Gastroesophageal sphincter (tissue), 4 donors: Measurements from ENCODE around the gene NFIA. TPM values are rescaled to one million over a fixed set of nuclear protein-coding genes. Genes with fewer than 3 reads are reported as not detected.

Experiments
- ATAC-seq: fragments of 150-250 bp; one replicate; pipeline ENCODE4 v1.9.1; 2016; ENCODE audit warnings: mild to moderate bottlenecking, moderate library complexity
- H3K27ac ChIP-seq, 4 donors: fragments of 200-600 bp; sonication (generic) in 3 of 4; 1 replicate in 3 of 4; 2 replicates in 1 of 4; pipeline ENCODE4 v1.5.1; 2016 to 2019
- H3K27me3 ChIP-seq: fragments of 200-600 bp; sonication (generic); one replicate; pipeline ENCODE4 v1.5.1; 2019
- H3K36me3 ChIP-seq, 2 donors: fragments of 200-600 bp; sonication (generic); one replicate each; pipeline ENCODE4 v1.5.1; 2019; ENCODE audit warnings: control low read depth in 1 of 2
- H3K4me1 ChIP-seq, 3 donors: fragments of 200-600 bp; sonication (generic); 1 replicate in 2 of 3; 2 replicates in 1 of 3; pipeline ENCODE4 v1.5.1; 2016 to 2019; ENCODE audit warnings: control low read depth in 2 of 3
- H3K4me3 ChIP-seq, 2 donors: fragments of 200-600 bp; sonication (generic); one replicate each; pipeline ENCODE4 v1.5.1; 2019; ENCODE audit warnings: mild to moderate bottlenecking in 1 of 2, moderate library complexity in 1 of 2
- H3K9me3 ChIP-seq, 3 donors: fragments of 200-600 bp; sonication (generic); one replicate each; pipeline ENCODE4 v1.5.1; 2017 to 2019; ENCODE audit warnings: control low read depth in 2 of 3
- CTCF ChIP-seq, 4 experiments: fragments of 200-600 bp in 2 of 4; fragments of 450-650 bp in 2 of 4; sonication (generic) in 1 of 4; IDR thresholded peaks; one replicate each; pipeline ENCODE4 v1.5.1; 2017 to 2019; ENCODE audit warnings: antibody characterized with exemption in 4 of 4, mild to moderate bottlenecking in 2 of 4, moderate library complexity in 2 of 4
- EP300 ChIP-seq: sonication (generic); formaldehyde crosslinking; IDR thresholded peaks from one replicate; pipeline ENCODE4 v1.6.1; 2017; ENCODE audit warnings: antibody characterized with exemption, mild to moderate bottlenecking
- POLR2A ChIP-seq, 2 donors: fragments of 450-650 bp; IDR thresholded peaks; one replicate each; pipeline ENCODE4 v1.6.1; 2017; ENCODE audit warnings: antibody characterized with exemption in 2 of 2, mild to moderate bottlenecking in 2 of 2, moderate library complexity in 1 of 2
- POLR2AphosphoS5 ChIP-seq: sonication (generic); formaldehyde crosslinking; IDR thresholded peaks from one replicate; pipeline ENCODE4 v1.6.1; 2017; ENCODE audit warnings: antibody characterized with exemption
- WGBS, 2 donors: methylation state at CpG; one replicate each; pipeline ENCODE4 v1.1.5; 2018; ENCODE audit warnings: low coverage in 1 of 2; 5-methylcytosine and 5-hydroxymethylcytosine counted together
- total RNA-seq, 4 donors: library from RNA; depleted of rRNA; stranded (reverse); fragments of >200 nt; gene quantifications; one replicate each; pipeline ENCODE4 v1.1.0, GENCODE V29; 2016

The NFIA gene
- total RNA-seq, 4 donors from 2014 or later, result 123 to 205 (median 149) TPM

GRCh38 chr1:61220536-61220935 lies 138.2 kb downstream of the NFIA start:
- no peak for TF ChIP-seq POLR2A (IDR thresholded peaks at IDR 0.05)
- no peak for TF ChIP-seq POLR2AphosphoS5
- TF ChIP-seq CTCF (IDR thresholded peaks at IDR 0.05), result no peak
- no peak for TF ChIP-seq EP300
- H3K4me3 ChIP-seq, result no peak overlapping the region
- H3K27ac ChIP-seq, result no peak overlapping the region
- H3K4me1 ChIP-seq, result peaks cover 5 to 85% (median 17%) of the 10 kb centered on the region in 3 donors
- ATAC-seq, result no peak
- H3K9me3 ChIP-seq, result no peaks in the 10 kb centered on the region
- no peaks in the 10 kb centered on the region for H3K36me3 ChIP-seq
- WGBS, 2 donors, result 49 to 50% methylated on average over 2 of the region's 2 CpGs
- H3K27me3 ChIP-seq, result no peaks in the 10 kb centered on the region

- no peaks in the 10 kb centered on the region for H3K9me3 ChIP-seq
- ATAC-seq, result peak; percentile 55
- no peak for TF ChIP-seq POLR2A (IDR thresholded peaks at IDR 0.05)
- TF ChIP-seq CTCF (IDR thresholded peaks at IDR 0.05), result no peak
- TF ChIP-seq POLR2AphosphoS5, result no peak
- TF ChIP-seq EP300, result no peak
Measured at GRCh38 chr1:61221642-61222041, 139.3 kb downstream of the NFIA start.

GRCh38 chr1:61222240-61222639 lies 139.9 kb downstream of the NFIA start:
- H3K4me1 ChIP-seq, result peaks cover 0 to 86% (median 17%) of the 10 kb centered on the region in 3 donors
- WGBS, 2 donors, result 46 to 64% methylated on average over 2 of the region's 2 CpGs
- no peaks in the 10 kb centered on the region for H3K9me3 ChIP-seq
- H3K36me3 ChIP-seq, result no peaks in the 10 kb centered on the region
- H3K27me3 ChIP-seq, result no peaks in the 10 kb centered on the region
- ATAC-seq, result no peak
- no peak overlapping the region for H3K4me3 ChIP-seq
- TF ChIP-seq CTCF (IDR thresholded peaks at IDR 0.05) (no peak), POLR2A (IDR thresholded peaks at IDR 0.05) (no peak), POLR2AphosphoS5 (no peak), EP300 (no peak)
- peak overlapping the region in 3 of 4 donors; percentile 17 to 42 (median 33) for H3K27ac ChIP-seq

More at GRCh38 chr1:61221642-61222041, 139.3 kb downstream of the NFIA start:
- Histone ChIP-seq H3K27ac (peak overlapping the region in 2 of 4 donors; percentile 33 to 42), H3K4me1 (peaks cover 0 to 85% (median 17%) of the 10 kb centered on the region in 3 donors), H3K36me3 (no peaks in the 10 kb centered on the region), H3K4me3 (no peak overlapping the region), H3K27me3 (no peaks in the 10 kb centered on the region)
- 39 to 59% methylated on average over 4 of the region's 4 CpGs for WGBS, 2 donors

GRCh38 chr1:61223140-61223539 lies 140.8 kb downstream of the NFIA start:
- ATAC-seq, result no peak
- Histone ChIP-seq H3K9me3 (no peaks in the 10 kb centered on the region), H3K4me1 (peaks cover 0 to 86% (median 14%) of the 10 kb centered on the region in 3 donors), H3K36me3 (no peaks in the 10 kb centered on the region), H3K27ac (peak overlapping the region in 1 of 4 donors; percentile 42), H3K4me3 (no peak overlapping the region), H3K27me3 (no peaks in the 10 kb centered on the region)
- TF ChIP-seq EP300, result no peak
- TF ChIP-seq POLR2AphosphoS5, result no peak
- TF ChIP-seq POLR2A (IDR thresholded peaks at IDR 0.05), result no peak
- no peak for TF ChIP-seq CTCF (IDR thresholded peaks at IDR 0.05)

- Histone ChIP-seq H3K4me3 (no peak overlapping the region), H3K27ac (peak overlapping the region in 3 of 4 donors; percentile 11 to 22 (median 21)), H3K9me3 (no peaks in the 10 kb centered on the region), H3K36me3 (no peaks in the 10 kb centered on the region), H3K27me3 (no peaks in the 10 kb centered on the region), H3K4me1 (peaks cover 0 to 92% (median 14%) of the 10 kb centered on the region in 3 donors)
- 29 to 38% methylated on average over 1 of the region's 1 CpG for WGBS, 2 donors
- TF ChIP-seq EP300, result no peak
- TF ChIP-seq POLR2AphosphoS5, result peak; percentile 41
- ATAC-seq, result no peak
Measured at GRCh38 chr1:61224609-61225008, 142.2 kb downstream of the NFIA start.
